Keratinocyte (primary cell): Measurements from ENCODE around the gene TC2N.

ENCODE experiments used
- EZH2 ChIP-seq: IDR thresholded peaks from one replicate; pipeline ENCODE4 v1.6.1; 2012; ENCODE audit warnings: inconsistent platforms, mild to moderate bottlenecking, low read length, moderate library complexity
- TF ChIP-seq, protein P1 (sequence below), 3 experiments: IDR thresholded peaks in 1 of 3; conservative IDR thresholded peaks in 1 of 3; optimal IDR thresholded peaks in 1 of 3; 2 replicates in 2 of 3; 3 replicates in 1 of 3; pipeline versions ENCODE3 to v1.5.1; 2011; ENCODE audit warnings: low read length in 3 of 3, mild to moderate bottlenecking in 3 of 3, moderate library complexity in 2 of 3, control low read depth in 1 of 3, inconsistent platforms in 1 of 3; ENCODE audit not compliant: insufficient read depth in 2 of 3; ENCODE audit errors: extremely low read depth in 1 of 3

DNA sequence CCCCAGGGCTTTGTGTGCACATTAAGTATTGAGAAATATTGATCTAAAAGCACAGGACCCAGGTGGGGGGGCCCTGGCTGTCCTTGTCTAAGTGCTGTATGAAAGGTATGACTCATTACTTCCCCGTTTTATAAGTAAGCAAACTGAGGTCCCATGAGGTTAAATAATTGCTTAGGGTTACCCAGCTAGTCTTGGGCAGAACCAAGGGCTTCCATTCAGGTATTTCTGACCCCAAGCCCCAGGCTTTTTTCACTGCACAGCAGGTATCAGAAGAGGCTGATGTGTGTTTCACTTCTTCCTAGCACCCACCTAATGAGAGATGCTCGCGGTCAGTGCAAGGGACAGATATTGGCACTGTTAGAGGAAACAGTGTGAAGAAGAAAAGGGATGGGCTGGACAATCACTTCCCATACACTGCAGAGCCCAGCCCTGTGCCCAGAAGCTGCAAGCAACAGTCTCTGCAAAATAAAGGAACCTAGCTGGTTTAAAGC, 4.7 kb upstream of the TC2N start:
- TF ChIP-seq, protein P1, sequence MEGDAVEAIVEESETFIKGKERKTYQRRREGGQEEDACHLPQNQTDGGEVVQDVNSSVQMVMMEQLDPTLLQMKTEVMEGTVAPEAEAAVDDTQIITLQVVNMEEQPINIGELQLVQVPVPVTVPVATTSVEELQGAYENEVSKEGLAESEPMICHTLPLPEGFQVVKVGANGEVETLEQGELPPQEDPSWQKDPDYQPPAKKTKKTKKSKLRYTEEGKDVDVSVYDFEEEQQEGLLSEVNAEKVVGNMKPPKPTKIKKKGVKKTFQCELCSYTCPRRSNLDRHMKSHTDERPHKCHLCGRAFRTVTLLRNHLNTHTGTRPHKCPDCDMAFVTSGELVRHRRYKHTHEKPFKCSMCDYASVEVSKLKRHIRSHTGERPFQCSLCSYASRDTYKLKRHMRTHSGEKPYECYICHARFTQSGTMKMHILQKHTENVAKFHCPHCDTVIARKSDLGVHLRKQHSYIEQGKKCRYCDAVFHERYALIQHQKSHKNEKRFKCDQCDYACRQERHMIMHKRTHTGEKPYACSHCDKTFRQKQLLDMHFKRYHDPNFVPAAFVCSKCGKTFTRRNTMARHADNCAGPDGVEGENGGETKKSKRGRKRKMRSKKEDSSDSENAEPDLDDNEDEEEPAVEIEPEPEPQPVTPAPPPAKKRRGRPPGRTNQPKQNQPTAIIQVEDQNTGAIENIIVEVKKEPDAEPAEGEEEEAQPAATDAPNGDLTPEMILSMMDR (optimal IDR thresholded peaks at IDR 0.05 in 1 of 3, IDR thresholded peaks at IDR 0.05 in 1 of 3, conservative IDR thresholded peaks at IDR 0.05 in 1 of 3; ENCODE audit: extremely low read depth in 1 of 3, insufficient read depth in 2 of 3, low read length in 3 of 3), result no peak
- TF ChIP-seq EZH2, result no peak
